ENCODE data around the gene C22orf15. TPM values are rescaled to one million over a fixed set of nuclear protein-coding genes. Genes with fewer than 3 reads are reported as not detected.

C22orf15 gene
- total RNA-seq, 1 experiment from 2014 or later: not detected

- intact Hi-C loops (cut with micrococcal nuclease): no loop called here
- POLR2A ChIA-PET: interaction anchor here (0.6 kb wide), 1 partner anchor 21 kb away, joined by 3 read pairs; no protein-coding TSS in a partner anchor
- RAD21 ChIA-PET (ENCODE audit: low non-redundant PET in 1 of 2, low total read pairs in 2 of 2, uncharacterized antibody in 2 of 2, unreplicated experiment in 2 of 2): no interaction called here
- Histone ChIP-seq H4K20me1 (ENCODE audit: insufficient read depth) (peaks cover 8% of the 10 kb centered on the region; the same call in 1 of the 2 replicates), H3K79me2 (ENCODE audit: insufficient read depth, low read length) (peaks cover 61% of the 10 kb centered on the region), H3K27ac (ENCODE audit: low read depth, low read length) (no peak overlapping the region), H3K9me3 (ENCODE audit: control insufficient read depth in 1 of 2, insufficient read depth in 1 of 2, low read depth in 1 of 2, low read length in 2 of 2) (no peaks in the 10 kb centered on the region), H3K9me2 (ENCODE audit: insufficient read depth) (no peaks in the 10 kb centered on the region), H3K4me3 (replicated peaks in 1 of 2; ENCODE audit: low read depth in 1 of 2, low read length in 2 of 2) (no peak overlapping the region), H3K36me3 (ENCODE audit: control insufficient read depth in 1 of 2, insufficient read depth in 2 of 2, low read length in 2 of 2) (peaks cover 12 to 22% of the 10 kb centered on the region in 2 experiments; a peak in 3 of 4 replicates), H3K27me3 (ENCODE audit: insufficient read depth, low read length) (no peaks in the 10 kb centered on the region), H3K4me2 (ENCODE audit: low read length) (no peak overlapping the region), H3K9ac (ENCODE audit: low read length) (no peak overlapping the region), H2AFZ (ENCODE audit: low read depth, low read length, poor library complexity, severe bottlenecking) (no peak overlapping the region), H3K4me1 (ENCODE audit: control insufficient read depth in 1 of 2, insufficient read depth in 2 of 2, low read length in 2 of 2) (peaks cover 9 to 14% of the 10 kb centered on the region in 2 experiments; a peak in 3 of 4 replicates)
- no peak for DNase-seq (ENCODE audit: low read depth, low spot score)
- no peak for ATAC-seq
- no TSS peak for BruUV-seq (replicated peaks)
- TF ChIP-seq EZH2 (IDR thresholded peaks at IDR 0.05) (no peak), ATF3 (IDR thresholded peaks at IDR 0.05) (no peak), TCF7L2 (IDR thresholded peaks at IDR 0.05; ENCODE audit: borderline replicate concordance, extremely low read depth, insufficient read depth, insufficient read length) (no peak), POLR2AphosphoS5 (IDR thresholded peaks at IDR 0.05; ENCODE audit: low read depth, low read length) (no peak), MAX (IDR thresholded peaks at IDR 0.05) (no peak), POLR2A (IDR thresholded peaks at IDR 0.05; ENCODE audit: borderline replicate concordance, extremely low read depth, insufficient read depth, insufficient read length) (no peak), CEBPB (IDR thresholded peaks at IDR 0.05; ENCODE audit: low read depth) (no peak), EGR1 (IDR thresholded peaks at IDR 0.05; ENCODE audit: low read depth) (no peak), SP1 (IDR thresholded peaks at IDR 0.05; ENCODE audit: low read depth) (no peak), ZFX (IDR thresholded peaks at IDR 0.05) (no peak), ZBTB33 (IDR thresholded peaks at IDR 0.05; ENCODE audit: extremely low read depth, insufficient replicate concordance, low read length) (no peak), CTCF (IDR thresholded peaks at IDR 0.05 in 2 of 3, conservative IDR thresholded peaks at IDR 0.05 in 1 of 3; ENCODE audit: borderline replicate concordance in 1 of 3, insufficient read depth in 1 of 3, low read depth in 2 of 3, low read length in 2 of 3) (no peak), JUND (IDR thresholded peaks at IDR 0.05) (no peak), REST (IDR thresholded peaks at IDR 0.05; ENCODE audit: low read depth) (no peak), SIN3A (IDR thresholded peaks at IDR 0.05; ENCODE audit: low read depth) (no peak), RAD21 (IDR thresholded peaks at IDR 0.05; ENCODE audit: low read depth) (no peak), SRF (IDR thresholded peaks at IDR 0.05; ENCODE audit: low read depth) (no peak), FOSL1 (IDR thresholded peaks at IDR 0.05; ENCODE audit: low read depth) (no peak)
- CTCF ChIA-PET: no interaction called here
Observed at GRCh38 chr22:23791738-23792645, 29.2 kb downstream of the C22orf15 start.
